ENCODE results near the gene PRH2.

GRCh38 chr12:10900972-10901371 lies 28.1 kb upstream of the PRH2 start:
- no peak for TF ChIP-seq JUN (IDR thresholded peaks at IDR 0.05; ENCODE audit: borderline replicate concordance, low read depth, low read length)
- no peak for TF ChIP-seq JUN (CRISPR knock-in tag; IDR thresholded peaks at IDR 0.05; ENCODE audit: borderline replicate concordance)
- no peak for TF ChIP-seq ZEB2 (IDR thresholded peaks at IDR 0.05)
- TF ChIP-seq ZBTB49 (CRISPR knock-in tag; IDR thresholded peaks at IDR 0.05; ENCODE audit: borderline replicate concordance), result no peak
- TF ChIP-seq GTF3C2 (IDR thresholded peaks at IDR 0.05; ENCODE audit: borderline replicate concordance, extremely low read depth, insufficient read length), result no peak
- no peak for TF ChIP-seq FOXM1 (IDR thresholded peaks at IDR 0.05; ENCODE audit: low read depth)
- no peak for TF ChIP-seq FOXM1 (CRISPR knock-in tag; IDR thresholded peaks at IDR 0.05; ENCODE audit: low read depth)

Measured in K562 (cell line).